ENCODE measurements around the gene EFCAB11.

GRCh38 chr14:89921346-89921745 lies 33.2 kb downstream of the EFCAB11 start:
- no peak for TF ChIP-seq EZH2 (IDR thresholded peaks at IDR 0.05; ENCODE audit: low read length, missing control alignments)
- TF ChIP-seq, protein P1, sequence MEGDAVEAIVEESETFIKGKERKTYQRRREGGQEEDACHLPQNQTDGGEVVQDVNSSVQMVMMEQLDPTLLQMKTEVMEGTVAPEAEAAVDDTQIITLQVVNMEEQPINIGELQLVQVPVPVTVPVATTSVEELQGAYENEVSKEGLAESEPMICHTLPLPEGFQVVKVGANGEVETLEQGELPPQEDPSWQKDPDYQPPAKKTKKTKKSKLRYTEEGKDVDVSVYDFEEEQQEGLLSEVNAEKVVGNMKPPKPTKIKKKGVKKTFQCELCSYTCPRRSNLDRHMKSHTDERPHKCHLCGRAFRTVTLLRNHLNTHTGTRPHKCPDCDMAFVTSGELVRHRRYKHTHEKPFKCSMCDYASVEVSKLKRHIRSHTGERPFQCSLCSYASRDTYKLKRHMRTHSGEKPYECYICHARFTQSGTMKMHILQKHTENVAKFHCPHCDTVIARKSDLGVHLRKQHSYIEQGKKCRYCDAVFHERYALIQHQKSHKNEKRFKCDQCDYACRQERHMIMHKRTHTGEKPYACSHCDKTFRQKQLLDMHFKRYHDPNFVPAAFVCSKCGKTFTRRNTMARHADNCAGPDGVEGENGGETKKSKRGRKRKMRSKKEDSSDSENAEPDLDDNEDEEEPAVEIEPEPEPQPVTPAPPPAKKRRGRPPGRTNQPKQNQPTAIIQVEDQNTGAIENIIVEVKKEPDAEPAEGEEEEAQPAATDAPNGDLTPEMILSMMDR (conservative IDR thresholded peaks at IDR 0.05 in 1 of 2, IDR thresholded peaks at IDR 0.05 in 1 of 2; ENCODE audit: low read depth in 1 of 2, low read length in 2 of 2): no peak

All from fibroblast of lung (primary cell).